Activated naive CD4-positive, alpha-beta T cell treated with anti-CD3 and anti-CD28 coated beads, Interleukin-2, amount 50 U/mL, for 24 hours (primary cell): ENCODE measurements around the gene CALB2.
"Not testable (repeated sequence)": the region's sequence is repeated elsewhere in the genome, so short reads cannot be mapped to it uniquely, and the experiment has no call there.

ENCODE experiments used
- H3K27ac Mint-ChIP-seq: one replicate; pipeline ENCODE4 v1.8.0; 2021; ENCODE audit warnings: mild to moderate bottlenecking, mixed read lengths
- H3K27me3 Mint-ChIP-seq: one replicate; pipeline ENCODE4 v1.8.0; 2021; ENCODE audit warnings: mixed read lengths
- H3K36me3 Mint-ChIP-seq: one replicate; pipeline ENCODE4 v1.8.0; 2021; ENCODE audit warnings: mixed read lengths
- H3K4me1 Mint-ChIP-seq: one replicate; pipeline ENCODE4 v1.8.0; 2021; ENCODE audit warnings: mixed read lengths
- H3K4me3 Mint-ChIP-seq: one replicate; pipeline ENCODE4 v1.8.0; 2021; ENCODE audit warnings: mild to moderate bottlenecking, mixed read lengths
- H3K9me3 Mint-ChIP-seq: one replicate; pipeline ENCODE4 v1.8.0; 2021; ENCODE audit warnings: mixed read lengths

CALB2 gene

DNA sequence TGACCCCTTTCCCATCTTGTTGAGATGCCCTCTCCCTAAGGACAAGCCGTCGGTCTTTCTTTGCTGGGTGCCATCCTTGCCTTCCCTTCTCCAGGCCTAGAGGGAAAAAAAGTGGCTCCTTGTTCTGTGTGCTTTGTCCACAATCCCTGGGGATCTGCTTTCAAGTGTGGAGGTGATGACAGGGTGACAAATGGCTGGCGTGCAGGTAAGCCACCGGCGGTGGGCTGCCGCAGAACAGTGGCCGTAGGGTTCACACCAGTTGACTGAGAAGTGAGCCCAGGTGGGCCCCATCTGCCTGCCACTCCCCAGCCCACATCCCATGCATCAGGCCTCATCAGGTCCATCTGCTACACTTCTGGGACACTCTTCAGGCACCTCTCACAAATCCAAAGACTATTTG is 11.4 kb upstream of the CALB2 start:
- Mint-ChIP-seq H3K27ac (no peak overlapping the region), H3K36me3 (no peaks in the 10 kb centered on the region), H3K27me3 (peaks cover 4% of the 10 kb centered on the region), H3K4me1 (no peaks in the 10 kb centered on the region), H3K4me3 (no peak overlapping the region), H3K9me3 (no peaks in the 10 kb centered on the region)

- no peaks in the 10 kb centered on the region for H3K36me3 Mint-ChIP-seq
- H3K27ac Mint-ChIP-seq, result no peak overlapping the region
- peaks cover 5% of the 10 kb centered on the region for H3K27me3 Mint-ChIP-seq
- no peak overlapping the region for H3K4me3 Mint-ChIP-seq
- H3K9me3 Mint-ChIP-seq, result no peaks in the 10 kb centered on the region
- H3K4me1 Mint-ChIP-seq, result no peaks in the 10 kb centered on the region
These were observed 10.0 kb upstream of the CALB2 start for GRCh38 chr16:71348262-71349085.

DNA sequence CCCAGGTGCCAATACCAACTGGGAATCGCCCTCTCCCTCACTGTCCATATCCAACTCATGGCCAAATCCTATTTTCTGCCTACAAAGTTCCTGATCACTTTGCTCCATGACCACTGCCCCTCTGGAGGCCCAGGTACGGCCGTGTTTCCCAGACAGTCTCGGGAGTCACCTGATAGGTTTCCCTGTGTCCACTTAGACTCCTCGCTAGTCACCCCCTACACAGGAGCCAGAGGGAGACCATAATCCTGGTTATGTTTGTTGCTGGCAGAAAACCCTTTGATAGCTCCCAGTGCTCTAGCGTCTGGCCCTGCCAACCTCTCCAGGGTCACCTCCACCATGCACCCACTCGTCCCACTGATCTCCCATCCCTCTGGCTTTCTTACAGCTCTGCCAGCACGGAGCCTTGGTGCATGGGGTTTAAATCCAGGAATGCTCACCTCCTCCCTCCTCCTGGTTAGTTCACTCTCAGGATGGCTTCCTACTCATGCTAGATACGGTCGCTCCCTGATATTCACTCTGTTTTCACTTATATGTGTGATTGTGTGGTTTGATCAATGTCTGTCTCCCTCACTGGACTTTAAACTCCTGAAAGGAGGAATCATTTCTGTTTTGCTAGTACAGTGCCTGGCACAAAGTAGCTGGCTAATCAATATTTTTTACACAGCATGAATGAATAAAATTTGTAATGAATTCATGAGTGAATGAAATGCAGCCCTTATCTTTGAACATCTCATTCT is 7.5 kb upstream of the CALB2 start:
- Mint-ChIP-seq H3K27me3 (peaks cover 2% of the 10 kb centered on the region), H3K4me1 (no peaks in the 10 kb centered on the region), H3K4me3 (no peak overlapping the region), H3K27ac (no peak overlapping the region), H3K36me3 (no peaks in the 10 kb centered on the region), H3K9me3 (no peaks in the 10 kb centered on the region)

- Mint-ChIP-seq H3K9me3 (no peaks in the 10 kb centered on the region), H3K4me3 (no peak overlapping the region), H3K4me1 (no peaks in the 10 kb centered on the region), H3K27ac (no peak overlapping the region), H3K27me3 (peaks cover 2% of the 10 kb centered on the region), H3K36me3 (no peaks in the 10 kb centered on the region)
These were observed 7.0 kb upstream of the CALB2 start for GRCh38 chr16:71351558-71351901.

DNA sequence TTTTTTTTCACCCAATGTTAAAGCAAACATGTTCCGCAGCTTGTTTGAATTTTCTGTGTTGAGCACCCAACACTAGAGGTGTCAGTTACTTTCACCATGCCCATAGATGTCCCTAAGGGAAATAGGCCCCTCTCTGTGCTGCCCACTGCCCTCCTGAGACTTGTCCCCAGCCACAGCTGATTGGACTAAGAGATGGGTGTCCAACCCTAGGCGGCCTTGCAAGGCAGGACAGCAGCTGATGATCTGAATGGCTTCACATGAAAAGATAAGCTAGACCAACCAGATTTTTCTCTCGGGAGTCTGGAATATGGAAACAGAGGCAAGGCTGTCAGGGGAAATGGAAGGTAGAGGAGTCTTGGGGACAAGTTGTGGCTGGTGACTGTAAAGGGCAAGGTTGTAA is 6.1 kb upstream of the CALB2 start:
- Mint-ChIP-seq H3K27ac (no peak overlapping the region), H3K27me3 (peaks cover 2% of the 10 kb centered on the region), H3K4me3 (no peak overlapping the region), H3K4me1 (no peaks in the 10 kb centered on the region), H3K9me3 (no peaks in the 10 kb centered on the region), H3K36me3 (no peaks in the 10 kb centered on the region)

- Mint-ChIP-seq H3K4me3 (no peak overlapping the region), H3K4me1 (peaks cover 1% of the 10 kb centered on the region), H3K27ac (no peak overlapping the region), H3K9me3 (no peaks in the 10 kb centered on the region), H3K27me3 (peaks cover 2% of the 10 kb centered on the region), H3K36me3 (no peaks in the 10 kb centered on the region)
These were observed 5.5 kb upstream of the CALB2 start for GRCh38 chr16:71352963-71353460.

DNA sequence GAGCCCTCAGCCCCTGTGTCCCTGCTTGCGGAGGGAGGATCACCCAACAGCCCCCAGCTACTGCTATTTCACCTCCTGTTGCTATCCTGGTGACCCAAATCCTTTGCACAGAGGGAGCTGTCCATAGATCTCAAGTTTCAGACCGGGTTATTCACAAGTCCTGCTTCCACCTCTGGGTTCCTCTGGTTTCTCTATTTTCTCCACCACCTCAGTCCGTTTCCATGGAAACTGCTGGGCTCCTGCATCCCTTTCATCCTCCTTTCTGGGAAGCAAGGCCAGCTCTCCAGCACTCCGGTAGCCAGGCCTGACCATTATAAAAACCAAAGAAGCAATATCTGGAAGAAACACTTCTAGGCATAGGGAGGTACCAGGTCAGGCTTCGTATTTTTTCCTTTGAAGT is 4.8 kb upstream of the CALB2 start:
- Mint-ChIP-seq H3K4me1 (peaks cover 5% of the 10 kb centered on the region), H3K9me3 (no peaks in the 10 kb centered on the region), H3K27ac (no peak overlapping the region), H3K27me3 (peaks cover 2% of the 10 kb centered on the region), H3K36me3 (no peaks in the 10 kb centered on the region), H3K4me3 (no peak overlapping the region)

DNA sequence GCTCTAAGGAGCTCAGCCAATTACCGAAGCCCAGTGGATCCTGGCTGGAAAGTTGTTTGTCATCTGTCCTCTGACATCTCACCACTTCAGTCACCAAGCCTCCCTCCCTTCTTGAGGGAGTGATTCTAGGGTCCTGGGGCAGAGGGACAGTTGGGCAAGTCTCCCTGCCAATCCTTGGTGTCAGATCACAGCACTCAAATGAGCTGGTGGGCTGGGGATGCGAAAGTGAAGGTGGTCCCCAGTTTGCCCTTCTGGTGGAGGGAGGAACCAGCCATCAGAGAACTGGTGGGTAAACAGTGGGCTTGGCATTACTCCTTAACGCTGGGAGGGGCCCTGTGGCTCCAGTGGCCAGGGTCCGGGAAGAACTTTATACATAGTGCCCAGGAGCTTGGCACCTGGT is 4.4 kb upstream of the CALB2 start:
- Mint-ChIP-seq H3K27ac (no peak overlapping the region), H3K4me3 (no peak overlapping the region), H3K36me3 (no peaks in the 10 kb centered on the region), H3K4me1 (peaks cover 5% of the 10 kb centered on the region), H3K27me3 (peaks cover 2% of the 10 kb centered on the region), H3K9me3 (no peaks in the 10 kb centered on the region)

GRCh38 chr16:71356051-71356740 is 2.3 kb upstream of the CALB2 start:
- no peak overlapping the region for H3K27ac Mint-ChIP-seq
- H3K9me3 Mint-ChIP-seq, result no peaks in the 10 kb centered on the region
- H3K27me3 Mint-ChIP-seq, result peaks cover 14% of the 10 kb centered on the region
- no peaks in the 10 kb centered on the region for H3K36me3 Mint-ChIP-seq
- H3K4me1 Mint-ChIP-seq, result peaks cover 5% of the 10 kb centered on the region
- H3K4me3 Mint-ChIP-seq, result no peak overlapping the region

DNA sequence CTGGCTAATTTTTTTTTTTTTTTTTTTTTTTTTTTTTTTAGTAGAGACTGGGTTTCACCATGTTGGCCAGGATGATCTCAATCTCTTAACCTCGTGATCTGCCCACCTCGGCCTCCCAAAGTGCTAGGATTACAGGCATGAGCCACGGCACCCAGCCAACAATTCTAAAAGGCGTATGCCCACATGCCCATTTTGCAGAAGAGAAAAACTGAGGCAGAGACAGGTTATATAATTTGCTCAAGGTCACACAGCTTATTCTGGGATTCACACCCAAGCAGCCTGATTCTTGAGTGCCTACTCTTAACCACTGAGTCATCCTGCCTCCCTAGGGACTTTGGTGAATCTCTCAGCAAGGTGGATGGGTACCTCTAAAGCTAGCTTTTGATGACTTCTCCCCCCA is 1.6 kb upstream of the CALB2 start:
- H3K36me3 Mint-ChIP-seq, H3K4me1 Mint-ChIP-seq, H3K9me3 Mint-ChIP-seq, H3K27ac Mint-ChIP-seq, H3K4me3 Mint-ChIP-seq: not testable (repeated sequence)
- peaks cover 14% of the 10 kb centered on the region for H3K27me3 Mint-ChIP-seq

DNA sequence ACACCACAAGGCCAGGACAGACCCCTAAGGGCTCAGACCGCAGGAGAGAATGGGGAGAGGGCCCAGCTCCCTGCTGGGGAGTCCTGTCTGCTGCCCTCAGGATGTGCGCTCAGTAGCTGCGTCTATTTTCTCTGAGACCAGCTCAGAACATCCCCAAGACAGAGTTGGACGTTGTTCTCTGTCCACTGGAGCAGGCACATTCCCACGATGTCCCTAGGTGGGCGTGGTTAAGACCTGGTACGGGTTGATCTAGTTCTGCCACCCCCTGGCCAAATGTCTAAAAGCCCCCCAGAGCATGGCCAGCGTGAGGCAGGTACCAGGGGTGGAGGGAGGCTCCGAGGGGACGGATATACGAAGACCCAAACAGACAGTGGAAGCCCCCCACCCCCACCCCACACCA is 842 bp upstream of the CALB2 start:
- H3K27me3 Mint-ChIP-seq, result peaks cover 11% of the 10 kb centered on the region
- H3K36me3 Mint-ChIP-seq, result no peaks in the 10 kb centered on the region
- H3K9me3 Mint-ChIP-seq, result no peaks in the 10 kb centered on the region
- H3K4me3 Mint-ChIP-seq, result no peak overlapping the region
- no peak overlapping the region for H3K27ac Mint-ChIP-seq
- H3K4me1 Mint-ChIP-seq, result peaks cover 5% of the 10 kb centered on the region

GRCh38 chr16:71359431-71359830 is 908 bp downstream of the CALB2 start:
- Mint-ChIP-seq H3K27me3 (peaks cover 12% of the 10 kb centered on the region), H3K4me1 (peaks cover 5% of the 10 kb centered on the region)

DNA sequence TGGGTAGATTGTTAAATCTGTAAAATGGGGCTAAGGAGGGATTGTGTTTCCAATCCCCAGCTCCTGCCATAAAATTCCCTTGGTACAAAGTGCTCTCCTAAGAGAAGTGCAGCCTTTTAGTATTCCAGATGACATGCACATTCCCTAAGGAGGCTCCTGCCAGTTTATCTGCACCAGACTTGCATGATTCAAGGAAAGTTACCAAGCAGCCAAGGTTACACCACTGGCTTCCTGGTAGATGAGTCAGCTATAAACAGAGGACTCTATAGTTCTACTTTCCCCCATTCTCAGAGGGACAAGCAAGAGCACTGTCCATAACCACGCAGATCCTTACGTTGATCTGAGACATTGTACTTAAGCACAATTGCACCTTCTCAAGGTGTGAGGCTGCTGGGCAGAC is 1.9 kb downstream of the CALB2 start:
- Mint-ChIP-seq H3K4me1 (peaks cover 5% of the 10 kb centered on the region), H3K4me3 (no peak overlapping the region), H3K27ac (no peak overlapping the region), H3K36me3 (no peaks in the 10 kb centered on the region), H3K9me3 (no peaks in the 10 kb centered on the region), H3K27me3 (peaks cover 15% of the 10 kb centered on the region)

More at GRCh38 chr16:71359431-71359830, 908 bp downstream of the CALB2 start:
- H3K9me3 Mint-ChIP-seq, result no peaks in the 10 kb centered on the region
- H3K4me3 Mint-ChIP-seq, result no peak overlapping the region
- no peak overlapping the region for H3K27ac Mint-ChIP-seq
- H3K36me3 Mint-ChIP-seq, result no peaks in the 10 kb centered on the region

- H3K27me3 Mint-ChIP-seq, result peaks cover 15% of the 10 kb centered on the region
- H3K27ac Mint-ChIP-seq, result no peak overlapping the region
- no peaks in the 10 kb centered on the region for H3K4me1 Mint-ChIP-seq
- no peaks in the 10 kb centered on the region for H3K36me3 Mint-ChIP-seq
- H3K4me3 Mint-ChIP-seq, result no peak overlapping the region
- H3K9me3 Mint-ChIP-seq, result no peaks in the 10 kb centered on the region
These were observed 5.7 kb downstream of the CALB2 start for GRCh38 chr16:71364133-71364681.

- no peaks in the 10 kb centered on the region for H3K4me1 Mint-ChIP-seq
- no peaks in the 10 kb centered on the region for H3K36me3 Mint-ChIP-seq
- H3K27me3 Mint-ChIP-seq, result peaks cover 13% of the 10 kb centered on the region
These were observed 6.5 kb downstream of the CALB2 start for GRCh38 chr16:71365021-71365420.

More at GRCh38 chr16:71365021-71365420, 6.5 kb downstream of the CALB2 start:
- H3K27ac Mint-ChIP-seq, result no peak overlapping the region
- no peaks in the 10 kb centered on the region for H3K9me3 Mint-ChIP-seq
- H3K4me3 Mint-ChIP-seq, result no peak overlapping the region
